Endothelial cell of umbilical vein (primary cell): ENCODE results near the gene NF1. TPM values are rescaled to one million over a fixed set of nuclear protein-coding genes. Genes with fewer than 3 reads are reported as not detected.

Source experiments
- BruUV-seq: library from RNA; stranded (reverse); fragments of 400-500 nt; replicated peaks from 2 replicates; lab custom pipeline; 2021; lab: Mats Ljungman, UMichigan
- CTCF ChIA-PET: fragments of 300-600, 350-600 bp; sonication (Branson Sonifier 250); formaldehyde crosslinking; loops from one replicate; lab custom pipeline; 2021; ENCODE audit warnings: antibody characterized with exemption, inconsistent platforms; lab: Charles Lee
- POLR2A ChIA-PET: fragments of 300-600, 350-600 bp; sonication (Branson Sonifier 250); formaldehyde crosslinking; loops from one replicate; lab custom pipeline; 2021; ENCODE audit warnings: antibody characterized with exemption, inconsistent platforms; lab: Charles Lee
- DNase-seq: peaks from one replicate; pipeline ENCODE4 v3.0.0-alpha.2; 2011; ENCODE audit warnings: low read depth, low spot score
- FAIRE-seq: peaks from 2 replicates; lab custom pipeline; 2011; peaks lifted over from hg19 to GRCh38; lab: Jason Lieb, UNC
- H2AFZ ChIP-seq: 2 replicates; pipeline ENCODE4 v1.6.0; 2012; ENCODE audit warnings: low read depth, low read length, control low read depth, inconsistent platforms
- H3K27ac ChIP-seq: 2 replicates; pipeline ENCODE4 v1.5.1; 2011; ENCODE audit warnings: low read depth, mild to moderate bottlenecking, control low read depth, low read length, moderate library complexity; ENCODE audit not compliant: insufficient read depth
- H3K27me3 ChIP-seq, 2 experiments: 2 replicates each; pipeline versions ENCODE4 v1.6.0 to v1.6.1; 2011; ENCODE audit warnings: low read length in 2 of 2, mixed read lengths in 1 of 2; ENCODE audit not compliant: control insufficient read depth in 2 of 2, insufficient read depth in 2 of 2
- H3K36me3 ChIP-seq, 2 experiments: 2 replicates in 1 of 2; 3 replicates in 1 of 2; pipeline ENCODE4 v1.5.1; 2011; ENCODE audit warnings: low read length in 2 of 2, mild to moderate bottlenecking in 1 of 2, moderate library complexity in 1 of 2; ENCODE audit not compliant: control insufficient read depth in 2 of 2, insufficient read depth in 2 of 2; ENCODE audit errors: extremely low read depth in 1 of 2
- H3K4me1 ChIP-seq: 3 replicates; pipeline ENCODE4 v1.5.1; 2011; ENCODE audit warnings: mild to moderate bottlenecking, low read length; ENCODE audit not compliant: control insufficient read depth, insufficient read depth; ENCODE audit errors: extremely low read depth
- H3K4me2 ChIP-seq: 2 replicates; pipeline ENCODE4 v1.6.1; 2011; ENCODE audit warnings: low read length, control low read depth, mixed read lengths; ENCODE audit not compliant: insufficient read depth
- H3K4me3 ChIP-seq, 3 experiments: fragments of 200-600 bp in 1 of 3; sonication (generic), shearing (Covaris generic) in 1 of 3; replicated peaks in 1 of 3; 2 replicates each; pipeline ENCODE4 v1.5.1; 2011 to 2016; ENCODE audit warnings: control low read depth in 3 of 3, low read length in 3 of 3, mild to moderate bottlenecking in 2 of 3, inconsistent platforms in 1 of 3, low read depth in 1 of 3, moderate library complexity in 1 of 3; ENCODE audit not compliant: insufficient read depth in 1 of 3
- H3K79me2 ChIP-seq: 2 replicates; pipeline ENCODE4 v1.6.0; 2012; ENCODE audit warnings: low read length, inconsistent platforms; ENCODE audit not compliant: control insufficient read depth, insufficient read depth
- H3K9ac ChIP-seq: replicated peaks from 2 replicates; pipeline ENCODE3; 2011; ENCODE audit warnings: low read length, control low read depth; ENCODE audit not compliant: insufficient read depth; ENCODE audit errors: extremely low read depth
- H3K9me1 ChIP-seq: replicated peaks from 3 replicates; pipeline ENCODE4 v1.6.0; 2011; ENCODE audit warnings: mild to moderate bottlenecking, low read length; ENCODE audit not compliant: control insufficient read depth, insufficient read depth; ENCODE audit errors: extremely low read depth
- H3K9me3 ChIP-seq: replicated peaks from 2 replicates; pipeline ENCODE4 v1.5.1; 2012; ENCODE audit warnings: low read length, inconsistent platforms; ENCODE audit not compliant: control insufficient read depth, insufficient read depth
- H4K20me1 ChIP-seq: replicated peaks from 2 replicates; pipeline ENCODE3; 2011; ENCODE audit warnings: mild to moderate bottlenecking, low read length; ENCODE audit not compliant: control insufficient read depth, insufficient read depth; ENCODE audit errors: extremely low read depth
- CTCF ChIP-seq, 2 donors: IDR thresholded peaks; 1 replicate in 1 of 2; 2 replicates in 1 of 2; pipeline ENCODE4 v1.5.1; 2011; ENCODE audit warnings: low read length in 2 of 2, mild to moderate bottlenecking in 2 of 2, moderate library complexity in 2 of 2, control low read depth in 1 of 2, inconsistent platforms in 1 of 2, low read depth in 1 of 2; ENCODE audit not compliant: insufficient read depth in 1 of 2; ENCODE audit errors: extremely low read depth in 1 of 2
- EZH2 ChIP-seq: IDR thresholded peaks from 2 replicates; pipeline ENCODE4 v1.6.1; 2012; ENCODE audit warnings: borderline replicate concordance, low read depth, mild to moderate bottlenecking, moderate library complexity, low read length, inconsistent platforms; ENCODE audit not compliant: severe bottlenecking
- FOS ChIP-seq: IDR thresholded peaks from 2 replicates; pipeline ENCODE4 v1.6.1; 2011; ENCODE audit warnings: mild to moderate bottlenecking, low read length, moderate library complexity, borderline replicate concordance; ENCODE audit not compliant: insufficient read depth
- GATA2 ChIP-seq: IDR thresholded peaks from 2 replicates; pipeline ENCODE4 v1.7.0; 2011; ENCODE audit warnings: low read depth, mild to moderate bottlenecking, moderate library complexity, mixed read lengths, low read length; ENCODE audit not compliant: insufficient read length, insufficient read depth
- JUN ChIP-seq: IDR thresholded peaks from 2 replicates; pipeline ENCODE4 v1.6.1; 2011; ENCODE audit warnings: borderline replicate concordance, low read depth; ENCODE audit not compliant: insufficient read length, insufficient read depth
- MAX ChIP-seq: IDR thresholded peaks from 2 replicates; pipeline ENCODE4 v1.6.1; 2011; ENCODE audit not compliant: insufficient read depth, insufficient read length
- MYC ChIP-seq: IDR thresholded peaks from one replicate; pipeline ENCODE4 v1.6.1; 2011; ENCODE audit warnings: mild to moderate bottlenecking, low read depth, low read length
- POLR2A ChIP-seq: IDR thresholded peaks from 2 replicates; pipeline ENCODE4 v1.6.1; 2012; ENCODE audit warnings: low read depth, mild to moderate bottlenecking, control low read depth, low read length
- POLR2AphosphoS5 ChIP-seq: IDR thresholded peaks from 2 replicates; pipeline ENCODE4 v1.6.1; 2012; ENCODE audit warnings: low read depth, mild to moderate bottlenecking, control low read depth, low read length, moderate library complexity; ENCODE audit not compliant: insufficient read depth
- dilution Hi-C: fragments of 300-500 bp; cut with MboI; formaldehyde crosslinking; loops from one replicate; pipeline ENCODE4 v1.15.0; 2019; ENCODE audit warnings: low sequenced_read_pairs; ENCODE audit not compliant: extremely low pct_ligation_motif_present
- intact Hi-C: fragments of 100-400 bp; cut with micrococcal nuclease; formaldehyde crosslinking; loops from one replicate; pipeline ENCODE4 v1.10.0; 2022
- polyA plus RNA-seq, 4 experiments: library from polyadenylated mRNA; depleted of rRNA in 3 of 4; stranded (reverse) in 3 of 4; unstranded in 1 of 4; fragments of >200 nt; gene quantifications; 2 replicates each; pipeline versions ENCODE4 v1.2.1 to v1.2.3, GENCODE V29; 2011 to 2012; ENCODE audit warnings: missing spikeins in 1 of 4
- total RNA-seq: library from RNA; stranded (reverse); gene quantifications from 2 replicates; pipeline ENCODE4 v1.2.3, GENCODE V29; 2021

The NF1 gene
- total and polyA plus RNA-seq, 2 donors (not counting 3 experiments of a cell fraction or from before 2014, with no cell fraction given): 13.7 to 42.4 TPM

GRCh38 chr17:31392856-31393748, 298.3 kb downstream of the NF1 start:
- Histone ChIP-seq H2AFZ (no peak overlapping the region), H4K20me1 (no peaks in the 10 kb centered on the region), H3K9ac (no peak overlapping the region), H3K4me1 (no peaks in the 10 kb centered on the region), H3K27ac (no peak overlapping the region), H3K4me3 (no peak overlapping the region), H3K36me3 (no peaks in the 10 kb centered on the region), H3K9me3 (no peaks in the 10 kb centered on the region), H3K9me1 (no peaks in the 10 kb centered on the region), H3K79me2 (no peaks in the 10 kb centered on the region), H3K27me3 (peaks cover 18 to 22% of the 10 kb centered on the region in 2 experiments), H3K4me2 (no peak overlapping the region)
- TF ChIP-seq JUN (no peak), FOS (no peak), EZH2 (no peak), GATA2 (no peak), MAX (no peak), CTCF (IDR thresholded peaks at IDR 0.05; ENCODE audit: extremely low read depth in 1 of 2, insufficient read depth in 1 of 2, low read depth in 1 of 2, low read length in 2 of 2) (no peak), MYC (no peak), POLR2AphosphoS5 (no peak), POLR2A (no peak)
- dilution Hi-C loops: no loop called here
- ChIA-PET CTCF (no interaction called here), POLR2A (no interaction called here)
- no peak for FAIRE-seq
- intact Hi-C loops: no loop called here
- DNase-seq: no peak
- BruUV-seq: no TSS peak
